ENCODE data around the gene CSNK1A1.

Gene CSNK1A1

GRCh38 chr5:149488645-149489306 lies 62.5 kb downstream of the CSNK1A1 start (continued):
- no peak for TF ChIP-seq ZC3H10 (CRISPR knock-in tag; IDR thresholded peaks at IDR 0.05)
- no peak for TF ChIP-seq ZFP3 (CRISPR knock-in tag; IDR thresholded peaks at IDR 0.05)
- TF ChIP-seq CSDC2 (CRISPR knock-in tag; IDR thresholded peaks at IDR 0.05), result no peak

GRCh38 chr5:149487672-149488071 lies 63.6 kb downstream of the CSNK1A1 start:
- ATAC-seq, result no peak
- TF ChIP-seq ZNF70 (CRISPR knock-in tag; IDR thresholded peaks at IDR 0.05) (no peak), ESRRG (CRISPR knock-in tag; IDR thresholded peaks at IDR 0.05) (no peak), SNAI2 (CRISPR knock-in tag; IDR thresholded peaks at IDR 0.05) (no peak), RARB (CRISPR knock-in tag; IDR thresholded peaks at IDR 0.05) (no peak), TCF4 (CRISPR knock-in tag; IDR thresholded peaks at IDR 0.05; ENCODE audit: borderline replicate concordance) (no peak), GLIS3 (CRISPR knock-in tag; IDR thresholded peaks at IDR 0.05) (no peak), CSDC2 (CRISPR knock-in tag; IDR thresholded peaks at IDR 0.05) (no peak), TOX (CRISPR knock-in tag; IDR thresholded peaks at IDR 0.05; ENCODE audit: borderline replicate concordance) (no peak), POU6F1 (CRISPR knock-in tag; IDR thresholded peaks at IDR 0.05; ENCODE audit: borderline replicate concordance, low read depth) (no peak), ZNF565 (CRISPR knock-in tag; conservative IDR thresholded peaks at IDR 0.05; ENCODE audit: low read depth) (no peak), ZC3H10 (CRISPR knock-in tag; IDR thresholded peaks at IDR 0.05) (no peak), ZNF8 (CRISPR knock-in tag; IDR thresholded peaks at IDR 0.05) (no peak)

- TF ChIP-seq GLIS3 (CRISPR knock-in tag; IDR thresholded peaks at IDR 0.05), result no peak
- no peak for TF ChIP-seq CREB5 (CRISPR knock-in tag; IDR thresholded peaks at IDR 0.05; ENCODE audit: low read depth)
- TF ChIP-seq ISL1 (CRISPR knock-in tag; IDR thresholded peaks at IDR 0.05), result no peak
- no peak for TF ChIP-seq TOX (CRISPR knock-in tag; IDR thresholded peaks at IDR 0.05; ENCODE audit: borderline replicate concordance)
- no peak for TF ChIP-seq TSHZ2 (CRISPR knock-in tag; IDR thresholded peaks at IDR 0.05)
- no peak for TF ChIP-seq OSR1 (CRISPR knock-in tag; IDR thresholded peaks at IDR 0.05)
- no peak for TF ChIP-seq POU6F1 (CRISPR knock-in tag; IDR thresholded peaks at IDR 0.05; ENCODE audit: borderline replicate concordance, low read depth)
- no peak for TF ChIP-seq ZC3H10 (CRISPR knock-in tag; IDR thresholded peaks at IDR 0.05)
- TF ChIP-seq TCF4 (CRISPR knock-in tag; IDR thresholded peaks at IDR 0.05; ENCODE audit: borderline replicate concordance), result no peak
- TF ChIP-seq ZFP3 (CRISPR knock-in tag; IDR thresholded peaks at IDR 0.05), result no peak
- no peak for TF ChIP-seq SNAI2 (CRISPR knock-in tag; IDR thresholded peaks at IDR 0.05)
- no peak for TF ChIP-seq ESRRG (CRISPR knock-in tag; IDR thresholded peaks at IDR 0.05)
- no peak for TF ChIP-seq BACH2 (CRISPR knock-in tag; IDR thresholded peaks at IDR 0.05; ENCODE audit: borderline replicate concordance)
- TF ChIP-seq RARB (CRISPR knock-in tag; IDR thresholded peaks at IDR 0.05), result no peak
- TF ChIP-seq CSRNP3 (CRISPR knock-in tag; IDR thresholded peaks at IDR 0.05), result no peak
- TF ChIP-seq ARNTL (CRISPR knock-in tag; IDR thresholded peaks at IDR 0.05; ENCODE audit: borderline replicate concordance, low read depth), result no peak
- TF ChIP-seq PATZ1 (CRISPR knock-in tag; IDR thresholded peaks at IDR 0.05; ENCODE audit: borderline replicate concordance), result no peak
- ATAC-seq, result peak; percentile 50
Measured at GRCh38 chr5:149486726-149487635, 64.3 kb downstream of the CSNK1A1 start.
